Embryonic facial prominence (tissue), 1 donor: ENCODE measurements around the gene FLRT1.

Source experiments
- DNase-seq: peaks from one replicate; pipeline ENCODE4 v3.0.0-alpha.2; 2016; ENCODE audit errors: extremely low spot score

Gene FLRT1

GRCh38 chr11:64006398-64006797, 29.3 kb upstream of the FLRT1 start:
- DNase-seq, result no peak

DNA sequence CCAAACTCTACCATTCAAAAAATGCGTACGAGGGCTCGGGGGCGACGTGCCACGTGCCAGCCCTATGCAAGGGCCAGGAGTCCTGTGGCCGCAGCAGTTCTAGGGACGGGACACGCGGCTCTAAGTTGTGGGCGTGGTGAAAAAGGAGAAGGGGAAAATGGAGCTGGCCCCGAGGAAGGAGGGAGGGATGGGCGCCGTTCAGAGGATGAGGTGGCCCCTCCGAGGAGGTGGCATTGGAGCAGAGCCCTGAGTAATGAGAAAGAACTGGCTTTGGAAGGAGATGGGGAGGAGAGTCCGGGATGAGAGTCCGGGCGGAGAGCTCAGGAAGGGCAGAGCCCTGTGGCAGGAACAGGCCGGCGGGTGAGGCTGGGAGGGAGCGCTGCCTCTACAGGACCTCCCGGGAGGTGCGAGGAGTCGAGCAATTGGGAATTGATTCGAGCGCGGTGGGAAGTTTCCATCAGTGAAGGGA, 28.5 kb upstream of the FLRT1 start:
- DNase-seq, result no peak

- no peak for DNase-seq
Measured at GRCh38 chr11:64007629-64008282, 28.0 kb upstream of the FLRT1 start.

- DNase-seq, result no peak
Measured at GRCh38 chr11:64008283-64008913, 27.3 kb upstream of the FLRT1 start.

- no peak for DNase-seq
Measured at GRCh38 chr11:64008914-64009633, 26.7 kb upstream of the FLRT1 start.

- DNase-seq, result no peak
Measured at GRCh38 chr11:64009710-64010109, 26.0 kb upstream of the FLRT1 start.

DNA sequence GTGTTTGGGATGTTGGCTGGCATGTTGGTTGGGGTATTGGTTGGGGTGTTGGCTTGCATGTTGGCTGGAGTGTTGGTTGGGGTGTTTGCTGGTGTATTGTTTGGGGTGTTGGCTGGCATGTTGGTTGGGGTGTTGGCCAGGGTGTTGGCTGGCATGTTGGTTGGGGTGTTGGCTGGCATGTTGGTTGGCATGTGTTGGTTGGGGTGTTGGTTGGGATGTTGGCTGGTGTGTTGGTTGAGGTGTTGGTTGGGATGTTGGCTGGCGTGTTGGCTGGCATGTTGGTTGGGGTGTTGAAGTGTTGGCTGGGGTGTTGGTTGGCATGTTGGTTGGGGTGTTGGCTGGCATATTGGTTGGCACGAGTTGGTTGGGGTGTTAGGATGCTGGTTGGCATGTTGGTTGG, 24.9 kb upstream of the FLRT1 start:
- no peak for DNase-seq

DNA sequence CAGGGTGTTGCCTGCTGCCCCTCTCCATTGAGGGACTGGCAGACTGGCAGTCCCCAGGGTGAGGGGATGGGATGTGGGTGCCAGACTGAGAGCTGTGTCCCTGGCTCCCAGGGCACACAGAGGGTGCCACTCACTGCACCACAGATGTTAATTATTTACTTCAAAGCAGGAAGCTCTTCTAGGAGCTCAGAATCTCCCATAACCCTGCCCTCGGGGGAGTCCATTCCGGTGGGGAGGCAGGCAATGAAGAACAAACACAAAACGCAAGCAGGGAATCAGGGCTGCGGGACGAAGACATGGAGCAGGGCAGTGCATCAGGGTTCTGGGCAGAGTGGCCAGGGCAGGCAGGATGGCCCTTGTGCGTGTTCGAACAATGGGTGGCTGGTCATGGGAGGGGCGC, 24.4 kb upstream of the FLRT1 start:
- DNase-seq, result no peak

DNA sequence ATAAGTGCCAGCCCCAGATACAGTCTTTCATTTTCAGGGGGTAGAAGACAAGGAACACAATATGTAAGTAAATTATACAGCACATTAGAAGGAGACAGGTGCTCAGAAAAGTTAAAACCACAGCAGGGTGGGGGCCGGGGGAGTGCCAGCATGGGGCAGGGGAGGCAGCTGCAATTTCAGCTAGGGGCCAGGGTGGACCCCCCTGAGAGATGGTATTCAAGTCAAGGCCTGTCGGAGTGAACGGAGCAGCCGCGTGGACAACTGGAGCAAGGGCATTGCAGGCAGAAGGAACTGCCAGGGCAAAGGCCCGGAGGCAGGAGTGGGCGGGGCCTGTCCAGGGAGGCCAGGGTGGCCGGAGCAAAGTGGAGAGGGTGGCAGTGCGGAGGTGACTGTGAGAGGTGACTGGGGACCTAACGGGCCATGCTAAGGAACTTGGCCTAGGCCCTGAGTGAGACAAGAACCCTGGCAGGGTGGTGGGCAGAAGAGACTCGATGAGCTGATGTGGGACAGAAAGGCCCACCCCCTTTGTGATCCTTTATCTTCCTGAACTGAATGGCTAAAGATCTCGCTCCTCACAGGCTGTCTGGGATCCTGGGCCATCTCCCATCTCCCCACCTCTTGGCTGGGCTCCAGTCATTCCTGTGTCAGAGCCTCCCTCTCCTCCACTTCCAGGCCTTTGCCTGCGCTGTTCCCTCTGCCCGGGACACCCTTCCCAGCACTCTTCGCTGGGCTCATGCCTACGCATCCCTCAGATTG, 22.4 kb upstream of the FLRT1 start:
- no peak for DNase-seq

- DNase-seq, result no peak
Measured at GRCh38 chr11:64014356-64014755, 21.4 kb upstream of the FLRT1 start.

DNA sequence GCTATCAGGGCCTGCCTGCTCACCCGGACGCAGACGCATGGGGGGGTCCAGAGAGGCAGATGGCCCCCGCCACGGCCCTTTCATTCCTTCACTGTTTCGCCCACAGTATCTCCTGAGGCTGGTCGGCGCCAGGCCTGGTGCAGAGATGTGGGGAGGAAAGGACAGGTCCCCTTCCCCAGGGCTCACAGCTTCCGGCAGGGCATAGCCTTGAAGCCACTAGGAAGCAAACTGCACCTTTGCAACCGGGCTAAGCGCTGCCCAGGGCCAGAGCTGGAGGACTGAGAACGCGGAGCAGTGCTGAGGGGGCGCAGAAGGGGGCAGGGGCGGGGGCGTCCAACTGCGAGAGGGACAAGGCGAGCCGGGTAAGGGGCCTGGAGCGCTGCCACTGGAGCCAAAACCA, 20.2 kb upstream of the FLRT1 start:
- DNase-seq, result no peak

GRCh38 chr11:64015935-64016845, 19.5 kb upstream of the FLRT1 start:
- no peak for DNase-seq

GRCh38 chr11:64017945-64018224, 17.8 kb upstream of the FLRT1 start:
- DNase-seq, result no peak

- DNase-seq, result no peak
Measured at GRCh38 chr11:64018310-64018709, 17.4 kb upstream of the FLRT1 start.

GRCh38 chr11:64019106-64020037, 16.4 kb upstream of the FLRT1 start:
- no peak for DNase-seq

DNA sequence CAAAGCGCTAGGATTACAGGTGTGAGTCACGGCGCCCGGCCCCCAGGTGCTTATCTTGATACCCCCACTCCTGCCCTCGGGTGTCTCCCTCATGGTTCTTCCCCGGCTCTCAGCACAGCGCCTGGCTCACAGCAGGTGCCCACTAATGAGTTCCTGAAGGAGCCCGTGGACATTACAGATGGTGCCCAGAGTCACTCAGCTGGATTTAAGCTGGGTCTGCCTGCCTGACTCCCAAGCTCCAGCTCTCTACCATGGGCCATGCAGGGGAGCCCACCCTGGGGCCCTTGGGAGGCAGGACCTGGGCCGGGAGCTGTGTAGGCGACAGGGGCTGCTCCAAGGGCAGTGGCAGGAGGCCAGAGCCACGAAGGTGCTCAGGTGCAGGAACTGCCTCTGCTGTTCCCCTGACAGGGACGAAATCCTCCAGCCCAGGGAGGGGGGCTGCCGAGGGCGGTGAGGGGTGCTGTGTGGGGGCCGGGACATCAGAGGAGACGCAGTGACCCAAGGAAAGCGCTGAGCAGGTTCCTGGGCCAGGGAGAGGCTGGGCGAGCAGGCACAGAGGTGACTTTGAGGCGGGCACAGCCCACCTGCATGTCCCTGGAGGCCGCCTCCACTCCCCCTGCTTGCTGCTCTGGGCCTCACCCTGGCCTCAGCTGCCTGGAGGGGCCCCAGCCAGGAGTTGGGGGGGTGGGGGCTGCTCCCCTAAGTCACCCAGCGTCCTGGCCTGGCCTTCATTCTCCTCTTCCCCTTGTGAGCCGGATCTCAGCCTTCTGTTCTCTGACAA, 14.6 kb upstream of the FLRT1 start:
- no peak for DNase-seq

DNA sequence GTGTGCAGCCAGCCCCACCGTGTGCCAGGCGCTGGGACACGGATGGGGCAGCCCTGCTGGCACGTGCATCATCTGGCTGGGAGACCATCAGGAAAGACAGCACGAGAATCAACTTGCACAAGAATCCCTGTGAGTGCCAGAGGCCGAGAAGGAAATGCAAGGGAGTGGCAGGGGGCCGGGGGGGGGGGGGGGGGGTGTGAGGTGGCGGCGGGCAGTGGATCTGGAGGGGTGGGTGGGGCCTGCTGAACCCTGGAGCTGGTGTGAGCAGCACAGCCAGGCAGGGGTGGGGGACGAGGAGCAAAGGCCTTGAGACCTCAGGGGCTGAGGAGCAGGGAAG, 14.0 kb upstream of the FLRT1 start:
- DNase-seq, result no peak

- no peak for DNase-seq
Measured at GRCh38 chr11:64022125-64022784, 13.5 kb upstream of the FLRT1 start.
